Aorta (tissue), 5 donors: Measurements from ENCODE around the gene KCNB1. TPM values are rescaled to one million over a fixed set of nuclear protein-coding genes. Genes with fewer than 3 reads are reported as not detected.

Source experiments
- ATAC-seq: fragments of 200-7000 bp; cut with Tn5 transposase; one replicate; pipeline ENCODE4 v1.9.1; 2022; ENCODE audit warnings: moderate library complexity; ENCODE audit not compliant: low FRiP score
- DNase-seq, 2 donors: peaks; one replicate each; pipeline ENCODE4 v3.0.0-alpha.2; 2020
- H3K27ac ChIP-seq, 2 donors: one replicate each; pipeline ENCODE4 v1.5.1; 2013; ENCODE audit warnings: low read length in 2 of 2, mild to moderate bottlenecking in 2 of 2, moderate library complexity in 2 of 2, control low read depth in 1 of 2, inconsistent platforms in 1 of 2, low read depth in 1 of 2
- H3K27me3 ChIP-seq, 2 donors: one replicate each; pipeline ENCODE4 v1.6.1; 2013; ENCODE audit warnings: control low read depth in 1 of 2, low read length in 1 of 2, mild to moderate bottlenecking in 1 of 2, moderate library complexity in 1 of 2; ENCODE audit not compliant: insufficient read depth in 2 of 2, control insufficient read depth in 1 of 2
- H3K36me3 ChIP-seq, 2 donors: one replicate each; pipeline ENCODE4 v1.6.1; 2013; ENCODE audit warnings: control low read depth in 1 of 2, low read length in 1 of 2, mild to moderate bottlenecking in 1 of 2; ENCODE audit not compliant: insufficient read depth in 2 of 2, control insufficient read depth in 1 of 2
- H3K4me1 ChIP-seq, 2 donors: one replicate each; pipeline ENCODE4 v1.6.1; 2013; ENCODE audit warnings: low read length in 2 of 2, control low read depth in 1 of 2, mild to moderate bottlenecking in 1 of 2, moderate library complexity in 1 of 2; ENCODE audit not compliant: insufficient read depth in 2 of 2, control insufficient read depth in 1 of 2
- H3K4me3 ChIP-seq, 2 donors: one replicate each; pipeline ENCODE4 v1.5.1; 2013; ENCODE audit warnings: low read length in 2 of 2, control low read depth in 1 of 2, mild to moderate bottlenecking in 1 of 2
- H3K9me3 ChIP-seq: one replicate; pipeline ENCODE4 v1.6.1; 2013; ENCODE audit warnings: mild to moderate bottlenecking, low read length; ENCODE audit not compliant: control insufficient read depth
- WGBS, 2 donors: extraction: QIAGEN DNeasy Blood & Tissue Kit; methylation state at CpG; one replicate each; pipeline ENCODE4 v1.1.7; 2013; 5-methylcytosine and 5-hydroxymethylcytosine counted together
- intact Hi-C, 2 donors: fragments of 100-400 bp; cut with DNase I; formaldehyde crosslinking; loops; one replicate each; pipeline versions ENCODE4 v1.14.2 to v1.15.0; 2022
- polyA plus RNA-seq, 2 donors: library from polyadenylated mRNA; stranded (reverse); fragments of 200-250 nt; gene quantifications; one replicate each; pipeline ENCODE4 v1.2.3, GENCODE V29; 2013
- total RNA-seq, 2 donors: library from RNA; stranded (reverse); fragmentation: NEBNext Ultra II Directional; extraction: Animal tissue kit (Norgen Biotek cat#: 25700); gene quantifications; one replicate each; pipeline ENCODE4 v1.2.1, GENCODE V29; 2021
- donor health status: healthy with polysubstance abuse.
- donor health status: Bipolar disorder and iron deficiency.
- donor health status: DM: no; HTN: no; CAD: no.
- donor health status: DM: no; HTN: no; CAD: no.
- donor health status: DM: yes; HTN: yes; CAD: no.

The KCNB1 gene
- total and polyA plus RNA-seq, 4 donors, result under 0.01 to 2.0 (median 0.65) TPM; not detected in 1

DNA sequence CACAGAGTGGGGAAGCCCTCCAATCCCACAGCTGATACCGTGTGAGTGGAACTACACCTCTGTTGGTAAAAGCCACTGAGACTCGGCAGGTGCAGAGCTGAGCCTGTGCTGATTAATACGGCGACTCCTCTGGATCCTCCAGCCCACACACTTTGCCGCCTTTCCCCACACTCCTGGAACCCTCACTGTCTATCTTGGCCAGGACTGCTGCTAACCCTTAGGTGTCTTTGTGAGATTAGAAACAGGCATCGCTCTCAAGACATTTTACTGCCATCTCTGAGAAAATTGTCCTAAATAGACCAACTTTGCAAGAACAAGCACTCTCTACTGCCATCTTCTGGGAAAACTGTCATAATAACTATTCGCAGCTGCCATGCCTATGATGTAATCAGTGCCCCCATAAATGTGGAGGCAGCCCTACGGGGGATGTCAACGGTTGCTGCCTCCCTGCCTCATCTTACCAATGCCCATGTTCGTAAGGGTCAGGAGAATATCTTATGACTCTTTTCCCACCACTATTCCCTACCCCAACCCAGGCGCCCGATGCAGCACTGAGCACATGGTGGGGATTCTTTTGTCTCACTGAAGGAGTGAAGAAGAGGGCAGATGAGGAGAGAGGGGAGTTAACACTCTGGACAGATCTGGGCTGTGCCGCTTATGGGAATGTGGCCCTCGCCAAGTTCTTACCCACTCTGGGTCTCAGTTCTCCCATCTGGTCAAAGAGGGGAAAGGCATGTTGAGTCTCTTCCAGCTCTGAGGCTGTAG lies 26.1 kb upstream of the KCNB1 start:
- 20 to 21% methylated on average over 14 of the region's 14 CpGs for WGBS, 2 donors
- no peaks in the 10 kb centered on the region for H3K9me3 ChIP-seq
- H3K4me1 ChIP-seq, result peaks cover 0 to 3% of the 10 kb centered on the region in 2 donors
- no peaks in the 10 kb centered on the region for H3K27me3 ChIP-seq
- peaks cover 0 to 11% of the 10 kb centered on the region in 2 donors for H3K36me3 ChIP-seq
- H3K27ac ChIP-seq, result peak overlapping the region in 1 of 2 donors; percentile 39
- H3K4me3 ChIP-seq, result no peak overlapping the region
- no peak for DNase-seq
- ATAC-seq, result no peak
- intact Hi-C loops, result no loop called here

DNA sequence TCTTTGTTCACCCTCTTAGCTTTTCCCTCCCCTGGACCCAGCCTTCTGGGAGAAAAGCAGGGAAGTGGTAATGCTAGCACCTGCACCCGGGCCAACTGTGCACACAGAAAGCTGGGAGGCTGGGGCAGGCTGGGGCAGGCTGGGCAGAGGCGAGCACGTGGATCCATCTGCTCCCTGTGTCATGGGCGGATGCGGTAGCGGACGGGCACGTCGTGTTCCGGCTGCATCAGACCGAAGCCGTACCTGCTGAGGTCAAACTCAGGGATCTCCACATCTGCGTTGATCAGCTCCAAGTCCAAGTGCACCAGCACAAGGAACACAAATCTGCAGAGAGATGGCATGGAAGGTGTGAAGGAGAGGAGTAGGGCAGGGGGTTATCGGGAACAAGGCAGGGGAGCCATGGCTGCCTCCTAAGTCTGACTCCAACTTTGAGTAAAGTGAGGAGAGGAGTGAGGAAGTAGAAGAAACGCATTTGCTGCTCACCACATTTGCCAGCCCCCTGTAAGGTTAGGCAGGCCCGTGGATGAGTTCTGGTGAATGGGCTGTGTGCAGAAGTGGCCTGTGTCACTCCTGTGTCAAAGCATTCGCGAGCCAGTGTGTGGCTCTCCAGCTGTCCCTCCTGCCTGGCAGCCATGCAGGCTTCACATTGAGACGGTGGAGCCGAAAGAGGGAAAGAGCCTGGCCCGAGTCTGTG lies 25.4 kb upstream of the KCNB1 start:
- intact Hi-C loops, result no loop called here
- Histone ChIP-seq H3K36me3 (peaks cover 0 to 11% of the 10 kb centered on the region in 2 donors), H3K27me3 (no peaks in the 10 kb centered on the region), H3K4me3 (no peak overlapping the region), H3K9me3 (no peaks in the 10 kb centered on the region), H3K4me1 (peaks cover 0 to 3% of the 10 kb centered on the region in 2 donors), H3K27ac (peak overlapping the region in 1 of 2 donors; percentile 39)
- ATAC-seq (no peak), DNase-seq (no peak)
- WGBS, 2 donors, result 62 to 65% methylated on average over 21 of the region's 21 CpGs

DNA sequence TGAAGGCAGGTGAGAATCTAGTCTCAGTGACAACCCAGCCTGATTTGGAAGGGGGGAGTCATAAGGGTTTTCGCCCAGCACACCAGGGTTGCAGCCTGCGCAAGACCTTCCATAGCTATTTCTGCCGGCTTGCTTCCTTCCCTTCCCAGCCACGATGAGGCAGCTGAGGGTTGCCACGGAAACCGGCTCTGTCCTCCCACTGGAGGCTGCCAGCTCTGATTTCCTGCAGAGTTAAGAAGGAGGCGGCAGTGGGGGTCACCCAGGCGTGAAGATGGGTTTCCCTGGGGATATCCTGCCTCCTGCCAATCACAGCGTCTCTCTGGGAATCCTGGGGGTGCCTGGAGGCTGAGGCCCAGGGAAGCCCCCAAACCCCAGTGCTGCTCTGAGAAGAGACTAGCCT lies 23.1 kb upstream of the KCNB1 start:
- H3K27ac ChIP-seq, result no peak overlapping the region
- DNase-seq, result peak in 1 of 2 donors; percentile 74
- no peaks in the 10 kb centered on the region for H3K27me3 ChIP-seq
- intact Hi-C loops, result no loop called here
- H3K9me3 ChIP-seq, result no peaks in the 10 kb centered on the region
- no peak for ATAC-seq
- H3K4me1 ChIP-seq, result no peaks in the 10 kb centered on the region
- no peak overlapping the region for H3K4me3 ChIP-seq
- WGBS, 2 donors, result 64% methylated on average over 9 of the region's 9 CpGs
- H3K36me3 ChIP-seq, result peaks cover 0 to 7% of the 10 kb centered on the region in 2 donors

DNA sequence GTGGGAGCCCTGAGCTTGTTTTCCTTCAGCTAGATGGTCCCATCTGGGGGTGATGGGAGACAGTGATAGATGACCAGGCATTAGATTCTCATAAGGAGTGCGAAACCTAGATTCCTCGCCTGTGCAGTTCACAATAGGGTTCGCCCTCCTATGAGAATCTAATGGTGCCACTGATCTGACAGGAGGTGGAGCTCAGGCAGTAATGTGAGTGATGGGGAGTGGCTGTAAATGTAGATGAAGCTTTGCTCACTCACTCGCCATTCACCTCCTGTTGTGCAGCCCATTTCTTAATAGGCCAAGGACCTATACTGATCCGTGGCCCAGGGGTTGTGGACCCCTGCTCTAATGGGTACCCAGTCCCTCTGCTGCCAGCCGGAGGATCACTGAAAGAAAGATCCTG lies 20.7 kb upstream of the KCNB1 start:
- H3K4me3 ChIP-seq, result no peak overlapping the region
- 63 to 77% methylated on average over 6 of the region's 6 CpGs for WGBS, 2 donors
- no peaks in the 10 kb centered on the region for H3K4me1 ChIP-seq
- no peaks in the 10 kb centered on the region for H3K27me3 ChIP-seq
- intact Hi-C loops, result no loop called here
- H3K9me3 ChIP-seq, result no peaks in the 10 kb centered on the region
- H3K27ac ChIP-seq, result no peak overlapping the region
- H3K36me3 ChIP-seq, result peaks cover 0 to 7% of the 10 kb centered on the region in 2 donors
- ATAC-seq (no peak), DNase-seq (no peak)

DNA sequence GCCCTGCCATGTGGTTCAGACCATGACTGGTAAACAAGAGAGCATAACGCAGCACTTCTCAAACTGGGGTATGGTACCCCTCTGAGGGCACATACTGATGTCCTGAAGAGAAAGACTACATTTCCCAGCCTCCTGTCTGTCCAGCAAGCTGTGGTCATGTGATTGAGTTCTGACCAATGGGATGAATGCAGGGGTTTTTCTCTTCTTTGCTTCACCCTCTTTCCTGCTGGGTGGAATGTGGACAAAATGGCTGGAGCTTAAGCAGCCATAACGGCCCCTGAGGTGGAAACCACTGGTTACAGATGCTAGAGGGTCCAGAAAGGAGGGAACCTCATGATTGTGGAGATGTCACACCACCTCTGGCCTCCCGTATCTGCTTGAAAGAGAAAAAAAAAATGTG lies 19.4 kb upstream of the KCNB1 start:
- no peaks in the 10 kb centered on the region for H3K27me3 ChIP-seq
- H3K36me3 ChIP-seq, result no peaks in the 10 kb centered on the region
- ATAC-seq, result no peak
- H3K9me3 ChIP-seq, result no peaks in the 10 kb centered on the region
- H3K27ac ChIP-seq, result no peak overlapping the region
- no peaks in the 10 kb centered on the region for H3K4me1 ChIP-seq
- DNase-seq, result no peak
- WGBS, 2 donors, result 48 to 58% methylated on average over 3 of the region's 3 CpGs
- intact Hi-C loops, result no loop called here
- no peak overlapping the region for H3K4me3 ChIP-seq

DNA sequence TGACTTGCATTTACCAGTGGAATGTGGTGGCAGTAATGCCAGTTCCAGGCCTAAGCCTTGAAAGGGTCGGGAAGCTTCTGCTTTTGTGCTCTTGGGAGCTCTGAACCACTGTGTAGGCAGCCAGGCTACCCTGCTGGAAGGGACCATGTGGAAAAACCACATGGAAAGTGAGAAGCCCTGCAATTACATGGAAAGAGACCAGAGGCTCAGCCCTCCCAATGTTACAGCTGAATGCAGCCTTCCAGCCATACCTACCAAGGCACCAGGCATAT lies 14.9 kb upstream of the KCNB1 start:
- DNase-seq (no peak), ATAC-seq (no peak)
- Histone ChIP-seq H3K4me3 (no peak overlapping the region), H3K4me1 (no peaks in the 10 kb centered on the region), H3K27ac (no peak overlapping the region), H3K9me3 (no peaks in the 10 kb centered on the region), H3K36me3 (no peaks in the 10 kb centered on the region), H3K27me3 (no peaks in the 10 kb centered on the region)
- 26 to 36% methylated on average over 1 of the region's 1 CpG for WGBS, 2 donors
- intact Hi-C loops, result no loop called here

DNA sequence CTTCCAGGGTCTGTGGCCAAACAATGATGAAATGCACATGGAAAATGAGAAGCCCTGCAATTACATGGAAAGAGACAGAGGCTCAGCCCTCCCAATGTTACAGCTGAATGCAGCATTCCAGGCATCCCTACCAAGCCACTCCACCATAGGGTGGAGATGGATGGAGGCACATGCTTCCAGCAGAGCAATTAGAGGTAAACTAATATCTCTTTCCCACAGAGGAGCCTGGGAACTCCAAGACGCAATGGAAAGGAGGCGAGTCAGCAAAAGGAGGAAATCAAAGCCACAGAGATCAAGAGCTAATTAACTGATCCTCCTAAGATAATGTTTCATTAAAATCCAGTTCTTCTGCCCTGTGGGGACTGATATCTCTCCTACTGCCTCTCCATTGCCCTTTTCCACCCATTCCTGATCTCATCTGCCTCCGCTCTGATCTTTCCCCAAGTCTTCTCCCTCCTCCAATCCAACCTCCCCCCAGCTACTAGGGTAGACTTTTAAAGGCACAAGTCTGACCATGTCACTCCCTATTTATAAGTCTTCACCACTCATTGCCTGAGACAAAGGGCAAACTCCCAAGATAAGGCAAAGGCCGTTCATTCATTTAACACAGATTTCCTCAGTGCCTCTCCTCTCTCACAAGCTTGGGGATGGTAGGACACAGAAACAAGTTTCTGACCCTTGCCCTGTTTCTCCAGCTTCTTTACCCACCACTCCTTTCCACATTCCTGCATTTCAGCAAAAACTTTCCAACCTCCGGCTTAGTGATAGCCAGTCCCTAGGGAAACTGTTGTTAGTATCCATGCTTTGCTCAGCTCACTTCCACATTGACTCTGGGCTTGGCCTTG lies 14.3 kb upstream of the KCNB1 start:
- Histone ChIP-seq H3K27ac (no peak overlapping the region), H3K9me3 (no peaks in the 10 kb centered on the region), H3K27me3 (no peaks in the 10 kb centered on the region), H3K4me3 (no peak overlapping the region), H3K36me3 (no peaks in the 10 kb centered on the region), H3K4me1 (no peaks in the 10 kb centered on the region)
- WGBS, 2 donors, result 79 to 85% methylated on average over 5 of the region's 5 CpGs
- DNase-seq (no peak), ATAC-seq (no peak)
- intact Hi-C loops, result no loop called here

DNA sequence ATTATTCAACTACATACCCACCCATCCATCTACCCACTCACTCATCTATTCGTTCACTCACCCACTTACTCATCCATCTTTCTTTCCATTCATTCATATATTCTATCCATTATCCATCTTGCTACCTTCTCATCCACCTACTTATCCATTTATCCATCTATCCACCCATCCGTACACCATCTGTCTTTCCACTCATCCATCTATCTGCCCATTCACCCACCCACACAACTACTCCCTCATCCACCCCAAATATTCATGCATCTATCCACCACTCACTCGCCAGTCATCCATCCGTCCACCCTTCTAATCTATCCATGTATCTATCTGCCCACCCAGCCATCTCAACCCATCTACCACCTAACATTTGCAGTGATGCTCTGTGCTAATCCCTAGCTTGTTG lies 13.6 kb upstream of the KCNB1 start:
- H3K27me3 ChIP-seq, result no peaks in the 10 kb centered on the region
- DNase-seq (no peak), ATAC-seq (no peak)
- 88 to 90% methylated on average over 4 of the region's 4 CpGs for WGBS, 2 donors
- H3K9me3 ChIP-seq, result no peaks in the 10 kb centered on the region
- no peak overlapping the region for H3K27ac ChIP-seq
- H3K36me3 ChIP-seq, result no peaks in the 10 kb centered on the region
- intact Hi-C loops, result no loop called here
- H3K4me3 ChIP-seq, result no peak overlapping the region
- no peaks in the 10 kb centered on the region for H3K4me1 ChIP-seq
